OCI-M1 (cell line): Measurements from ENCODE around the gene ARID5B.

ENCODE experiments used
- DNase-seq: peaks from one replicate; lab custom pipeline; 2025; lab: John Stamatoyannopoulos, UW

Gene ARID5B

GRCh38 chr10:61937631-61938351 is 36.3 kb downstream of the ARID5B start:
- DNase-seq: peak; percentile 58

GRCh38 chr10:61939902-61940301 is 38.4 kb downstream of the ARID5B start:
- no peak for DNase-seq

- DNase-seq: peak; percentile 66
Measured at GRCh38 chr10:61941202-61941681, 39.7 kb downstream of the ARID5B start.

- DNase-seq: peak; percentile 79
Measured at GRCh38 chr10:61942604-61943461, 41.3 kb downstream of the ARID5B start.

GRCh38 chr10:61943674-61944378 is 42.3 kb downstream of the ARID5B start:
- peak; percentile 61 for DNase-seq

- no peak for DNase-seq
Measured at GRCh38 chr10:61944410-61945147, 43.1 kb downstream of the ARID5B start.

GRCh38 chr10:61949687-61950086 is 48.2 kb downstream of the ARID5B start:
- no peak for DNase-seq

- no peak for DNase-seq
Measured at GRCh38 chr10:61950449-61951143, 49.1 kb downstream of the ARID5B start.

- DNase-seq: no peak
Measured at GRCh38 chr10:61951144-61951483, 49.6 kb downstream of the ARID5B start.

- DNase-seq: no peak
Measured at GRCh38 chr10:61952028-61952674, 50.7 kb downstream of the ARID5B start.

- DNase-seq: no peak
Measured at GRCh38 chr10:61953183-61953582, 51.7 kb downstream of the ARID5B start.

- DNase-seq: no peak
Measured at GRCh38 chr10:61957806-61958205, 56.3 kb downstream of the ARID5B start.

- DNase-seq: no peak
Measured at GRCh38 chr10:61958311-61958710, 56.8 kb downstream of the ARID5B start.

- DNase-seq: no peak
Measured at GRCh38 chr10:61958805-61959204, 57.3 kb downstream of the ARID5B start.

GRCh38 chr10:61959814-61960213 is 58.3 kb downstream of the ARID5B start:
- no peak for DNase-seq

GRCh38 chr10:61960396-61961120 is 59.1 kb downstream of the ARID5B start:
- no peak for DNase-seq

- no peak for DNase-seq
Measured at GRCh38 chr10:61961278-61961677, 59.8 kb downstream of the ARID5B start.

GRCh38 chr10:61962971-61963370 is 61.5 kb downstream of the ARID5B start:
- no peak for DNase-seq

- no peak for DNase-seq
Measured at GRCh38 chr10:61963669-61964058, 62.2 kb downstream of the ARID5B start.

- DNase-seq: no peak
Measured at GRCh38 chr10:61964059-61964709, 62.7 kb downstream of the ARID5B start.
